Body of pancreas (tissue), 4 donors: ENCODE results near the gene LGI2.

Source experiments
- POLR2A ChIP-seq, 3 donors: fragments of 450-650 bp; IDR thresholded peaks; one replicate each; pipeline ENCODE4 v1.6.1; 2016; ENCODE audit warnings: antibody characterized with exemption in 3 of 3, mild to moderate bottlenecking in 2 of 3
- TF ChIP-seq, protein P1 (sequence below), 7 experiments: fragments of 450-650 bp in 4 of 7; fragments of 200-600 bp in 3 of 7; sonication (generic) in 3 of 7; IDR thresholded peaks; one replicate each; pipeline ENCODE4 v1.5.1; 2016 to 2019; ENCODE audit warnings: antibody characterized with exemption in 7 of 7

DNA sequence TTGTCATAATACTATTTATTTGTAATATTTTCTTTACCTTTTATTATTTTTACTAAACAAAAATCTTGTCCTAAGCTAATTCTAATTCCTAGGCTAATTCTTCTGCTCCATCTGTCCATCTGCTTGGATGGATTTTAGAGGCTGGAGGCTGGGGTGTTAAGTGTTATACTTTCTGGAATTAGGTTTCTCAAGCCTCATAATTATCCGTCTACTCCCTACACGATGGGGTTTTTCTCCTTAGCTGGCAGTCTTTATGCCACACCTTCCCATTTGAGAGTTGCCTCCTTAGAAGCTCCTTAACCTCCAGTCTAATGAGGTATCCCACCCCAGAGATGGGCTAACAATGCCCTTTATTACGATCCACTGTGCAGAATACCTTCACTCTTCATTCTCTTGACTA lies 37.6 kb upstream of the LGI2 start:
- TF ChIP-seq, protein P1, sequence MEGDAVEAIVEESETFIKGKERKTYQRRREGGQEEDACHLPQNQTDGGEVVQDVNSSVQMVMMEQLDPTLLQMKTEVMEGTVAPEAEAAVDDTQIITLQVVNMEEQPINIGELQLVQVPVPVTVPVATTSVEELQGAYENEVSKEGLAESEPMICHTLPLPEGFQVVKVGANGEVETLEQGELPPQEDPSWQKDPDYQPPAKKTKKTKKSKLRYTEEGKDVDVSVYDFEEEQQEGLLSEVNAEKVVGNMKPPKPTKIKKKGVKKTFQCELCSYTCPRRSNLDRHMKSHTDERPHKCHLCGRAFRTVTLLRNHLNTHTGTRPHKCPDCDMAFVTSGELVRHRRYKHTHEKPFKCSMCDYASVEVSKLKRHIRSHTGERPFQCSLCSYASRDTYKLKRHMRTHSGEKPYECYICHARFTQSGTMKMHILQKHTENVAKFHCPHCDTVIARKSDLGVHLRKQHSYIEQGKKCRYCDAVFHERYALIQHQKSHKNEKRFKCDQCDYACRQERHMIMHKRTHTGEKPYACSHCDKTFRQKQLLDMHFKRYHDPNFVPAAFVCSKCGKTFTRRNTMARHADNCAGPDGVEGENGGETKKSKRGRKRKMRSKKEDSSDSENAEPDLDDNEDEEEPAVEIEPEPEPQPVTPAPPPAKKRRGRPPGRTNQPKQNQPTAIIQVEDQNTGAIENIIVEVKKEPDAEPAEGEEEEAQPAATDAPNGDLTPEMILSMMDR (IDR thresholded peaks at IDR 0.05) = no peak
- TF ChIP-seq POLR2A (IDR thresholded peaks at IDR 0.05) = no peak
